Activated gamma-delta T cell (primary cell): ENCODE measurements around the gene EPAS1.

ENCODE experiments used
- DNase-seq: peaks from one replicate; lab custom pipeline; 2025; lab: John Stamatoyannopoulos, UW

The EPAS1 gene

DNA sequence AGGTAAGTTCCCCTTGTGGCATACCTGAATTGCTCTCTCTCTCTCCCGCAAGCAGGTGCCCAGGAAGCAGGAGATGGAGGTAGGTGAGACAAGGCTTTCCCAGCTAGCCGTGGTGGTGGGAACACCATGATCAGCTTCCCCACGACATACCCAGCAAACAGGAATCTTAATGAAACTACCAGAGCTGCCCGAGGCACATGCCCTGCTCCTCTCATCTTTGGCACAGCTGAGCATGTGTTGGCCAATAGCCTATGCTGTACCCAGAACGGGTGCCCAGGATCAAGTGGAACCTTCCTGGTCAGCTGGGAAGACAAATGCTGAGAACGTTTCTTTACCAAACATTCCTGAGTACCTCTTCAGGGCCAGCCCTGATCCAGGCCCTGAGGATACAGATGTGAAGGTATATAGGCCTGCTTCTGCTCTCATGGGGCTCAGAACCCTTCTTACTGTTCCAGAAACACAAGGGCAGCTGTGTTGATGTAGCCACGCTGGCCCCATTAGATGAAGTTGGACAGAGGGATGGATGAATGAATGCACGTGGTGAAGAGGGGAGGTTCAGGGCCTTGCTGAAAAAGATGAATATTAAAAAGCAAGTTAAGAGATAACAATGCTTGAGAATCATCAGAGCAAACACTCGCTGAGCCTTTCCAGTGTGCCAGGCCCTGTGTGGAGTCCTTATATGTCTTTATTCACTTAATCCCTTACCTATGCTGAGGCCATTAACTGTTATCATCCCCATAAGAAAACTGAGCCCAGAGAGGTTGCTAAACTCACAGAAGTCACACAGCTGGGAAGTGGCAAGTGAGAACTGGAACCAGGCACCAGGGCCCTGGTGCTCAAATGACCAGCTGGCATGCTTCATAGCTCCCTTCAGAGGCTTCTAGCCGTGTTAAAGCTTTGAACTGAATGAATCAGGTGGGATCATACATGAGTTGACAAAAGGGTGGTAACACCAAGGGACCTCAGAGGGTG is 113.4 kb downstream of the EPAS1 start:
- no peak for DNase-seq

DNA sequence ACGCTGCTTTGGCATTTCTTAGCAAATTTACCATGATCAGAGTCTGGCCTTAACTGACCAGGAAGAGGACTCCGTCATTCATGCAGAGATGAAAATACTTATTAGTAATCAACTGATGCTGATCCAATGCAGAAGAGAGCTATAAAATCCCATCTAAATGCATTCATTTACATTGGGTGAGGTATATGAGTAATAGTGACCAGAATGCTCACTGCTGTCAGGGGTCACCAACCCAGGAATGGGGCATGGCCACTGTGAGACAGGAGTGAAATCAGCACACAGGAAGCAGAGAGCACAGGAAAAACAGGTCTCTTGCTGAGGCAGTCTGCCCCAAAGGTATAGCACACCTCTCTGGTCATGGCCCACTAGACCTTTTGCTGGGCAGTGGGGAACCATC is 114.0 kb downstream of the EPAS1 start:
- DNase-seq: no peak

DNA sequence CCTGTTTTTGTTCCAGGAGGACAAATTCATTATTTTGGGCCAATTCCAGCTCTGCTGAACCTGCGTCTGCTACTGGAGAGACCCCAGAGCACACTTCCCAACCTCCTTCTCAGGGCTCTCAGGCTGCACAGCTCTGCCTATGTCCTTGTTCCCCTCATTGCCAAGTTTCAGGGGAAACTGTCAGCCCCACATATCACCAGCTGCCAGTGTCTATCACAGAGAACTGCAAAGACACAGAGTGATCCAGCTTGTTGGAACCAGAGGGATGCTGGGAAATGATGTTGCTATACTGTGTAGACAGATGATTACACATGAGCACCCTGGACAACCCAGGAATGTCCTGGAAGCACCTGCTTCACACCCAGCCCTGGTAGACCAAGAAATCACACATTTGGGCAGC is 114.8 kb downstream of the EPAS1 start:
- DNase-seq: no peak

DNA sequence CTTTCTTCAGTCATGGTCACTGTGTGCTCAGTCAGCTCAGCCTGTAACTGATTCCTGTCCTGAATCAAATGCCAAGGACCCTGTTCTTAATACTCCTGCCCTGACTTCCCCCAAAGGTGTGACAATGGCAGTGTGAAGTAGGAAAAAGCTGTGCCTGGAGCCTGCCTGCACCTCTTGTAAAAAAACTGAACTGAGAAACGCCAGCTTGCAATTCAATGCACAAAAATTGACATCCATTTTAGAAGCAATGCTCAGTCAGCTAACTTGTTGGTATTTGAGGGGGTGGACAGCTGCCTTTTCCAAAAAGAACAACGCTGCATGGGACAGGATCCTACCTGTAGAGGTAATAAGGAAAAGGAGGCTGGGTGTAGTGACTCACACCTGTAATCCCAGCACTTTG is 115.9 kb downstream of the EPAS1 start:
- no peak for DNase-seq

DNA sequence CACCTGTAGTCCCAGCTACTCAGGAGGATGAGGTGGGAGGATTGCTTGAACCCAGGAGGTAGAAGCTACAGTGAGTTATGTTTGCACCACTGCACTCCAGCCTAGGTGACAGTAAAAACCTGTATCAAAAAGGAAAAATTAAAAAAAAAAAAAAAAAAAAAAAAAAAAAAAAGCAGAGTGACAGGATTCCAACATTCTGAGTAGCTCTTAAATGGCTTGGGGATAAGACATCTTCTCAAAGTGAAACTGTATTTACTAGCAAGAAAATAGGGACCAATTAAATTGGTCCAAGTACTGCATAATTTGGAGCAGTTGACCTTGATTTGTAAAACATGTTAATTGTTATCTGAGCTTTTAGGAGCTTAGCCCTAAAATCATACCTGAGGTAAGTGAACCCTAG is 116.4 kb downstream of the EPAS1 start:
- no peak for DNase-seq

DNA sequence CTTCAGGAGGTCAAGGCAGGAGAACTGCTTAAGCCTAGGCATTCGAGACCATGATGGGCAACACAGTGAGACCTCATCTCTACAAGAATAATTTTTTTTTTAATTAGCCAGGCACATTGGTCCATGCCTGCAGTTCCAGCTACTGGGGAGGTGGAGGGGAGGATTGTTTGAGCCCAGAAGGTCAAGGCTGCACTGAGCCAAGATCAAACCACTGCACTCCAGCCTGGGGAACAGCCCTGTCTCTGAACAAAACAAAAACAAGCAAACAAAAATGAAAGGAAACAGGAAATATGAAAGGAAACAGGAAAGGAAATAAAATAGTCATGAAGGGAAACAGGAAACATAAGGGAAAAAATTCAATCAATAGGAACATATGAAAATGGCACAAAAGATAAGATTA is 117.5 kb downstream of the EPAS1 start:
- DNase-seq: no peak

DNA sequence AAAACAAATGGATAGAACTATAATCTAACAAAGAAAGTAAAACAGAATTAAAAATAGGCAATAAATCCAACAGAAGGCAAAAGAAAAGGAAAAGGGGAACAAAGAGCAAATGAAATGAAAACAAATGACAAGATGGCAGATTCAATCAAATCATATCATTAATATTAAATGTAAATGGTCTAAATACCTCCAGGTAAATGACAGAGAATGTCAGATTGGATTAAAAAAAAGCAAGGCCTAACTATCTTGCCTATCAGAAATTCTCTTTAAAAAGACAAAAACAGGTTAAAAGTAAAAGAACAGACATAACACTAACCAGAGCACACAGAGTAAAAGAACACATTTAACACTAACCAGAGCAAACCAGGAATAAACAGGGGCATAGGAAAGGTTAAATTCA is 119.1 kb downstream of the EPAS1 start:
- no peak for DNase-seq

DNA sequence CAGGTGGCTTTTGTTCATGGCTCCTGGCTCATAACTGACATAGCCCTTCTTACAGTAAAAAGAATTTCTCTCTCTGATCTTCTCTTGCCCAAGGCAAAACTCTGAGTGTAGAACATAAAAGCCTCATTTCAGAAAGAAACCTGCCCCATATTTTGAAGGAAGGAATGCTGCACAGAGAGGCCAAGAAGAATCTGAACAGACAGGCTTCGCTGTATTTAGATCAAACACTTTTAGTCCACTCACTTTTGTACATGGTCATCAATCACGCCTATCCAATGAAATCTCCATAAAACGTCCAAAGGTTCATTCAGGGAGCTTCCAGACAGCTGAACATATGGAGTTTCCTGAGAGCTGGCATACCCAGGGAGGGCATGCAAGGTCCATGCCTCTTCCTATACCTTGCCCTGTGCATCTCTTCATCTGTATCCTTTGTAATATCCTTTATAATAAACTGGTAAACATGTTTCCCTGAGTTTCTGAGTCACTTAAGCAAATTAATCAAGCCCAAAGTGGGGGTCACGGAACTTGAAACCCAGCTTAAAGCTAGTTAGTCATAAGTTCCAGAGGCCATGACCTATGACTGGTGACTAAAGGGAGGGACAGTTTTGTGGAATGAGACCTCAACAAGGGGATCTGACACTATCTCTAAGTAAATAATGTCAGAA is 119.7 kb downstream of the EPAS1 start:
- DNase-seq: no peak

DNA sequence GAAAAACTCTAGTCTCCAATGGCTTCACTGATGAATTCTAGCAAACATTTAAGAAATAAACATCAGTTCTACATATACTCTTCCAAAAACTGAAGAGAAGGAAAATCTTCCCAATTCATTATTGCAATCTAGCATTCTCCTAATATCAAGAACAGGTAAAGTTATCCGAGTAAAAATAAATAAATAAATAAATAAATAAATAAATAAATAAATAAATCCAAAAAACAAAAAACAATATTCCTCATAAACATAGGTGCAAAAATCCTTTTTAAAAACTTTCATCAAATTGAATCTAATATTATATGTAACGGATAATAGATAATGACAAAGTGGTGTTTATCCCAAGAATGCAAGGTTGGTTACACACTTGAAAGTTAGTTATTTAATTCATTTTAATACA is 123.7 kb downstream of the EPAS1 start:
- DNase-seq: no peak

DNA sequence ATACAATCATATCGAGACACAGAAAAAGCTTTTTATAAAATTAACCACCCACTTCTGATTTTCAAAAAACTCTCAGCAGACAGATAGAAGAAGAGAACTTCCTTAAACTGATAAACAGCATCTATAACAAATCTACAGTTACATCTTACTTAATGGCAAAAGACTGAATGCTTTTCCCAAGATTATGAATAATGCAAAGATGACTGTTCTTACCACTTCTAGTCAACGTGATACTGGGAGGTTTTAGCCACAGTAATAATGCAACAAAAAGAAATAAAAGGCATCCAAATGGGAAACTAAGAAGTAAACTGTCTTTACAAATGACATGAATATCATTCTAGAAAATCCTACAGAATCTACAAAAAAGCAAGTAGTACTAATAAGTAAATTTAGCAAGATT is 124.2 kb downstream of the EPAS1 start:
- no peak for DNase-seq

DNA sequence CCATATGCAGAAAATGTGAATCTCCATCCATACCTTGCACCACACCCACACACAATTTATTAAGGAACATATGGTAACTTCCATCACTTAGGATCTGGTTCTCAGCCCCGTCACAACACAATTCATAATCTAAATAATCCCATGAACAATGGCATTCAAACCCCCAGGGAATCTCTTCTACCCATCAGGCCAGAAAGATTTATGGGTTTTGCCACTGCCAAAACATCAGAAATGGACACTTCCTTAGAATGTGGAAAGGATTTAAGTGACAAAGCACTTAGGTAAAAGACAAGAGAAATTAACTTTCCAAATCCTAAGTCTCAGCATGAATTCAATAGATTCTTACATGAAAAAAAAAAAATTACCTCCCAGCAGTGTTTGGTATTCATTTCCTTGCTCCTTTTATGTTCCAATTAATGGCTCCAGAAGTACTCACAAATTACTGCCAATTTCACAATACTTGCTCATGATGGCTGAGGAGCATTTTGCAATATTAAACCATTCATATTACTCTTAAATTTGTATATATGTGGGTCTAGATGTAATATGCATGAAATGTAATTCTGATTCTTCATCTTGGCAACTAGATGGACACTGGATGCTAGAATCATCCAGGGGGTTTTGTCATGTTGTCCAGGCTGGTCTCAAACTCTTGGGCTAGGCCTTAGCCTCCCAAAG is 125.6 kb downstream of the EPAS1 start:
- DNase-seq: no peak

DNA sequence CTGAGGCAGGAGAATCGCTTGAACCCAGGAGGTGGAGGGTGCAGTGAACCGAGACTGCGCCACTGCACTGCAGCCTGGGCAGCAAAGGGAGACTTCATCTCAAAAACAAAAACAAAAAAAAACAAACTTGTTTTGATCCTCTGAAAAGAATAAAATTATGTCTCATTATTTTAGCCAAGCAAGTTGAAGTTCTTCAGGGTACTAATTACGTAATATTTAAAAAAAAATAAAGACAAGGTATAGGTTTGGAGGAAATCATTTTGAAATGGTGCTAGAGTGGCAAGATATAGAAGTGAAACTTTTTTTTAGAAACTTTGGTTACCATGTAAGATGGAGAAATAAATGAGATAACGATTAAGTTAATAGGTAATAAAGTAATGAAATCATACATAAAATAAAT is 127.7 kb downstream of the EPAS1 start:
- no peak for DNase-seq

DNA sequence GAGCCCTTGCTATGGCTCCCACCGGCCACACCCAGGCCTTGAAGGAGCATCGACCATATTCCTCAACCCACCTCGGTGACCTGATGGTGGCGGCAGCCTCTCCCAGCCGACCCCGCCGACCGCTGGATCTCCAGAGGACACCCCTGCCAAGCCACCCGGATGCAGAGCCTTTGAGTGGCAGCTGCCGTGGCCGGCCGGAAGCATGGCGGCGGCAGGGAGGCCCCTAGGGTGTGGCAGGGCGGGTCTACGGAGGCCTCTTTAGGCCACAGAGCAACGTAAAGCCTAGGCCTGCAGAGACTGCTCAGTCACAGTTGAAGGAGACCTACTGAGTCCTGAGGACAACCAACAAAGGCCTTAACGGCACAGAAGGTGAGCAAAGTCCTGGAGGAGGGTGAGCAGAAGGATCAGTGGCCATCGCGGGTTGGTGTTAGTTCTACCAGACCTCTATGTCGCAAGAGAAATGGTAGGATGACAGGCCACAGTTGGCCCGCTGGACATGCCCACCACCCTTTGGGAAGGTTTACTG is 131.8 kb downstream of the EPAS1 start:
- DNase-seq: no peak

DNA sequence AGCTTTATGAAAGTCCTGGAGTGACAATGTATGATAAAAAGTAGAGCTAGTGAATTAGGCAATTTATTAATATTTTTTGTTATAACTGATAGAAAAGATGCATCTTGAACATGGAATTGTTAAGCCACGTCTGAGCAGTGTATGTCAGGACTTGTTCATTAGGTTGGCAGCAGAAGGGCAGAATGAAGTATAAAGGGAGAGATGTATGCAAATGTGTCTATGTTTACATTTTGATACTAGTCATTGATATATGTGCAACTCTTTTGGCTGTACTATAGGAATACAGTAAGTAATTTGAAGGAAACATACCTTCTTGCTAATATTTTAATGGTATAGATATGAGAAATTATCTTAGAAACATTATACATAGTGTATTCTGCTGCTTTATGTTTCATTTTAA is 133.2 kb downstream of the EPAS1 start:
- DNase-seq: no peak

DNA sequence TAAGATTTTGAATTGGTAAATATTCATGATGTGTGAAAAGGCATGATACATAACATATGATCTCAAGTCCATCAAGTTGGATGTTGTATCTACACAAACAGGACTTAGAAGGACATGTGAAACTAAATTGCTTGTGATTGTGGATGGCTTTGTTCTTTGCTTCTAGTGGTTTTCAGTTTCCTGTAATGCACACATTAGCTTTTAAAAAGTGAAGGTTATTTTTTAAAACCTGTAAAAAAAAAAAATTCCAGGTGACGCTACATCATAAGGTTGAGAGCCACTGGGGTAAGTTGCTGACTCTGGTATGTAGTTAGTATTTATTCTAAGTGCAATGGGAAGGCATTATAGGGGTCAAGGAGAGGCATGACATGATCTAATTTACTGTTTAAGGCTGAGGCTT is 133.8 kb downstream of the EPAS1 start:
- DNase-seq: no peak

DNA sequence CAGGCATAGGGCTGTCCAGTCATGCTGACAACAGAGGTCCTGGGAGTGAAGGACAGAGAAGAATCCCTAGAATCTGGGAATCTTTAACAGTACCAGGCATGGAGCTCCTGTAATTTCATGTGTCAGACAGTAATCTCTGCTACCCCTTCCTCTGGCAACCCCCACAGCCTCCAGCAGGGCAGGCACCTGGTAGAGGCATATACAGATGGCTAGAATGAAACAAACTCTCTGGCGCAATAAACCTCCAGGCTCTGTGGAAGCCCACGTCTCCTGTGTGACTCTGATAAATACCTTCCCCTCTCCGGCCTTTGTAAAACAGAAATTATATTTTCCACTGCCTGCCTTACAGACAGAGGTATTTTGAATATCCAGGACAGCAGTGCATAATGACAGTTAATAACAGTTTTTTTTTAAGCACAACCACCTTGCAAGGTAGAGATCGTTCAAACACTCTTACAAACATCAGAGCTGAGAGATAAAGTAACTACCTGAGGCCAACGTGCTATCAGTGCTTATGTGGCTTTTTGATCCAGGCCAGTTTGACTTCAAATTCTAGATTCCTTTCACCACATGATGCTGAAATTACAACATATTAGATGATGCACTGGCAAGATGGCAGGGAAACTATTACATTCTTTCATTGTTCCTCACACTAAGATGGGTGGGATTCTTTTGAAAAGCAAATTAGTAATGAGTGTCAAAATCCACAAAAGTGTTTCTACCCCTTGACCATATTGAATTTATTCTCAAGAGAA is 134.5 kb downstream of the EPAS1 start:
- no peak for DNase-seq

DNA sequence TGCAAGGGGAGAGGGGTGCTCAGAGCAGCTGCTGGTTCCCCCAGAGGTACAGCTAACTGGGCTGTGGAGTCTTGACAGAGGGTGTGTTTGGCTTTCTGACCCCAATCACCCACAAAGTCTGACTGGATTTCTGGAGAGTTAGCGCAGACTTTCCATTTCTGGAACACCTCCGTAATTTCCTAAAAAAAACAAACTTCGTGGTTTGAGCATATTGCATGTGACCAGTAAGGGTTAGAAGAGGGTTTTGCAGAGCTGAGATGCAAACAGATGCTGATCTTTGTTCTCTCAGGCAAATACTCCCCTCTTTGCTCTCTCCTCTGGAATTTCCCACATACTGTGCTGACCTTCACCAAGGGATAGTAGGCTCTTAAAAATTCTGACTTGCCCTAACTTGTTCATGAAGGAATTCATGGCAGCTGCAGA is 137.7 kb downstream of the EPAS1 start:
- DNase-seq: no peak

DNA sequence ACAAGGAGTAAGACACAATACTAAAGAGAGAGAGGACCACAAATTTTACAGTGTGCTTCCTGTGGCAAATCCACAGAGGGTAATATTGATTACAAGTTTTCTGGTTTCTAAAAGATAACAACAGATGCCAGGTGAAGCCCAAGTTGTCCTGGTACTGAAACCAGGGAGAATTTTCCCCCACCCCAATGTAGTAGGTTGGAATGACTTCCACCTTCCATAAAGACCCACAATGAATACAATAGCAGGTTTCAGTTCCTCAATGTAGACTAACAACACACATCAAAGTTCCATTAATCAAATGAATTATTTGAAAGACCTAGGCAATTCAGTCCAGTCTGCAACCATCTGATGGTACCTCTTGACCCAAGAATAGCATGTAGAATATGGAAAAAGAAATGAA is 138.1 kb downstream of the EPAS1 start:
- no peak for DNase-seq

DNA sequence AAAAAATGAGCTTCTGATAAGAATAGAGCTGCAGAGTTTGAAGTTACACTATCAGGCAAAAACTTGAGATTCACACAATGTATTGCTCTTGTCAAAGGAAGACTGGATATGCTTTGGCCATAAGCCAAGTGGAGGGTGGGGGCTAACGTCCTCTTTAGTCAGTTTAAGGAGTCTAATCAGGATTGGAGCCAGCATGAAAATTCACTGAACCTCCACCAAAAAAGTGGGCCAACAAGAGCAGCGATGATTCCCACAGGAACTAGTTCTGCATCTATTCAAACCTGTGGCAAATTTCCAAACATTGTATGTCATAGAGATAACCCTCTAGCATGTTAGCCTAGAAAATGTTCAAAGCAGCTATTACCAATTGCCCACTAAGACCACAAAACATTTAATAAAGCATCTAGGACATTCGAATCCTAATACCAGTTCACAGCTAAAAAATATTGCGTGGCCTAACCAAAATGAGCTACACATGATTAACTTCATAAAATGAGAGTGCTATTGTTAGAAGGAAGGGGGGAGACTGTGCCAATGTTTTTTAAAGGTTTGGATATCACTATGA is 138.7 kb downstream of the EPAS1 start:
- no peak for DNase-seq
